Right ventricle myocardium inferior (tissue), 1 donor: ENCODE measurements around the gene ARHGEF37. TPM values are rescaled to one million over a fixed set of nuclear protein-coding genes. Genes with fewer than 3 reads are reported as not detected.
"Not testable (repeated sequence)": the region's sequence is repeated elsewhere in the genome, so short reads cannot be mapped to it uniquely, and the experiment has no call there.

Experiments used
- ATAC-seq: fragments of 200-7000 bp; cut with Tn5 transposase; one replicate; pipeline ENCODE4 v1.9.1; 2020; ENCODE audit warnings: mild to moderate bottlenecking, moderate library complexity
- DNase-seq: peaks from one replicate; pipeline ENCODE4 v3.0.0; 2021; ENCODE audit errors: missing footprints
- intact Hi-C: fragments of 100-400 bp; cut with DNase I; formaldehyde crosslinking; loops from one replicate; pipeline ENCODE4 v1.11.0; 2022
- total RNA-seq: library from RNA; stranded (reverse); fragmentation: NEBNext Ultra II Directional; extraction: Animal tissue kit (Norgen Biotek cat#: 25700); gene quantifications from one replicate; pipeline ENCODE4 v1.2.1, GENCODE V29; 2021
- donor health status: DM: no; HTN: yes; CAD: no; lungs with severe emphysema.

Gene ARHGEF37
- total RNA-seq, 1 donor from 2014 or later = 32.2 TPM

DNA sequence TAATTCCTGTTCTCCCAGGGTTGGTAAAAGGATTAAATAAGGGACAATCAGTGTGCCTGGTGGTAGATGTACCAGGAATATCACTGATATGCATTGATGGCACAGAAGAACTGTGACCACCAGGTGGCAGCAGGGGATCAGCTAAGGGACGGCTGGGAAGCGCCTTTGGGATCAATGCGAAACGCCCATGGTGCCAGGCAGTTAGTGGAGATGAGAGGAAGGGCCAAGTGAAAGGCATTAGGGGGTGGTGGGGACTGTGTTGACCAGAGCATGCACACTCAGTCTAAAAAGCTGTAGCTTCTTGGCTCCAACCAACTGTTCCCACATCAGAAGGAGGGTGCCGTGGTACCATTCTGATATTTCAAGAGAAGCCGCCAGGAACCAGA lies 55.6 kb downstream of the ARHGEF37 start:
- DNase-seq (no peak), ATAC-seq (peak; percentile 67)
- intact Hi-C loops = loop anchor here (1.0 to 2.0 kb wide), 2 partner anchors 192 to 353 kb away; no protein-coding TSS in a partner anchor

DNA sequence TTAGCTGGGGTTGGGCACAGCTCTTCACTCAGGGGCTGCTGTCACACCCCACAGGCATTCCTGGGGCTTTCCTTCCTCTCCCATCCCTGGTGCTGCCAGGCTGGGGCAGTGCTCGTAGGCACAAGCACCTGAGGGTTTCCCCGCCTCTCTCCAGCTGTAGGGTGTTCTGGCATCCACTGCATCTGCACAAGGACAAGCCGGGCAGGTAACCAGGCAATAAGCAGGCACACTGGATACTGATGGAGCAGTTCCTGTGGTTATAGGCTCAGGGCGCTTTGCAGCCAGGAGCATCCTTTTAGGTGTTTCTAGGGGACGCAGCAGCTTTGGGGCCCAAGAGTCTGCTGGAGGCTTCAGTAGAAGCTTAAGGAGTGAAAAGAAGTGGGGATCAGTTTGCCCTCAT lies 56.8 kb downstream of the ARHGEF37 start:
- intact Hi-C loops = loop anchor here (2.0 kb wide), 2 partner anchors 215 to 323 kb away; partner anchors contain the start of gene SLC26A2
- ATAC-seq (no peak), DNase-seq (no peak)

DNA sequence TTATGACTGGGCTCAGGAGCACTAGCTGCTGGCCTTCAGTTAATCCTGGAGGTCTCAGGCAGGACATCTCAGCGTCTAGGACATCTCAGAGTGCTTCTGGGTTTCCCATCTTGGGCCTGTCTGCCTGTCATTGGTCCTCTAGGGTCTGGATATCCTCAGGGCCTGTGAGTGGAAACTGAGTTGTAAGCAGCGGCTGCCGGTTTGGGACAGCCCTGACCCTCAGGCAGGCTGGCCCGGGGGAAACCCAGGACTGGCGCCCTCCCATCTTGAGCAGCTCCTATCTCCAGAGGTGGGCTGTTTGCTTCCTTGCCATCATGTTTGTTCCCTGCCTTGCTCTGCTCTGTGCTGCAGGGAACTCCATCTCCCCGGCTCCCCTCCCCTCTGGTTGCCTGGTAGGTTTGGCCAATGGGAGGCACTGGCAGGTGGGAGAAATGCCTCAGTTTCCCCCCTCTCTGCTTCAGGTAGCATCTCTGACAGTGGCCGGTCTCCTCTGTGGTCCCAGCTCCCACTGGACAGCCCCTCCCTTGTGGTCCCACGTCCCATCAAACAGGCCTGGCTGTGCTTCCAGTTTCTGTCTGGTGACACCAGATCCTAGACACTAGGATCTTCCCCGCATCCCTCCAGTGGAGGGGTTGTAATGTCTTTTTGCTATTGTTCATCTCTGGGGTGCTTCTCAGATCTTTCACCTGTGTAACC lies 57.4 kb downstream of the ARHGEF37 start:
- intact Hi-C loops = loop anchor here (2.0 kb wide), 2 partner anchors 214 to 322 kb away; partner anchors contain the start of gene SLC26A2
- DNase-seq (no peak), ATAC-seq (no peak)

DNA sequence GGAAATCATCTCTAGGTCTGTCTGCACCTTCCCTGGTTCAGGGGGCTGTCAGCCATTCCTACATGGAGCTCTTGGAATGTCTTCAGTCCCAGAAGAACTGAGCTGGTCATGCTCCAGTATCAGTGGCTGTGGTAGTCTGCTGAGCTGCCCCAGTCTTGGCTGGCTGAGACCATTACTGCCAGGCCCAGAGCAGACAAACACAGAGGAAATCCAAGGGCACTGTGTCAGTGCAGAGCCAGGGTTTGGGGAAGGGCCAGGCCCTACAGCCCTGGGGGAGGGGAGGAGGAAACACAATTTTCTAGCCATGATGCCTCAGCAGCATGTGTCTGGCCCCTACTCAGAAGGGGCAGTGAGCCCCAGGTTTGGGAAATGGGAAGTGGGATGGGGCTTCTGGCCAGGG lies 58.4 kb downstream of the ARHGEF37 start:
- DNase-seq (no peak), ATAC-seq (peak; percentile 73)
- intact Hi-C loops = loop anchor here (2.0 kb wide), 2 partner anchors 213 to 321 kb away; partner anchors contain the start of gene SLC26A2

DNA sequence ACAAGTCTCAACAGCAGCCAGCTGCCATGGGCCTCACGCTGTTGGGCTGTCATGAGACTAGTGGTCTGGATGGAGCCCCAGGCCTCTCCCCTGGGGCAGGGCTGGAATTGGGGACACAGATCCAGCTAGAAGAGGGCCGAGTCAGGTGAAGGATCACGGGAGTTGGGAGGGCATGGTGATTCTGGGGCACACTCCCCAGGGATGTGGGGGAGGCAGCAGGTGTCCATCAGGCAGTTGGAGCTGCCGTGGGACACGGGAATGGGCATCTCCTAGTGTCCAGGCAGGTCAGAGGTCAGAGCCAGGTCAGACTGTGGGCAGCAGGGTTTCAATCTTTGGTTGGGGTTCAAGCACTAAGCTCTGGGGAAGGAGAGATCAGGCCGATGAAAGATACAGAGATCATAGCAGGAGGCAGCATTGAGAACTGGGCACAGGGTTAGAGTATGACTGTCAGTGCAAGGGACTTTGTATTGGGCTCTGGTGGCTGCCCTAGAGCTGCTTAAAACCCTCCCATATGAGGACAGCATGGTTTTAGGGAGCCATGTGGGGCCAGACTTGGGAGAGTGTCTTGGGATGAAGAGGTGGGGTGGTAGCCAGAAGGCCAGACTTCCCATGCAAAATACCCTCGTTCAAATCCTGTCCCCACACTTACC lies 59.2 kb downstream of the ARHGEF37 start:
- intact Hi-C loops = no loop called here
- ATAC-seq (peak; percentile 14), DNase-seq (no peak)

DNA sequence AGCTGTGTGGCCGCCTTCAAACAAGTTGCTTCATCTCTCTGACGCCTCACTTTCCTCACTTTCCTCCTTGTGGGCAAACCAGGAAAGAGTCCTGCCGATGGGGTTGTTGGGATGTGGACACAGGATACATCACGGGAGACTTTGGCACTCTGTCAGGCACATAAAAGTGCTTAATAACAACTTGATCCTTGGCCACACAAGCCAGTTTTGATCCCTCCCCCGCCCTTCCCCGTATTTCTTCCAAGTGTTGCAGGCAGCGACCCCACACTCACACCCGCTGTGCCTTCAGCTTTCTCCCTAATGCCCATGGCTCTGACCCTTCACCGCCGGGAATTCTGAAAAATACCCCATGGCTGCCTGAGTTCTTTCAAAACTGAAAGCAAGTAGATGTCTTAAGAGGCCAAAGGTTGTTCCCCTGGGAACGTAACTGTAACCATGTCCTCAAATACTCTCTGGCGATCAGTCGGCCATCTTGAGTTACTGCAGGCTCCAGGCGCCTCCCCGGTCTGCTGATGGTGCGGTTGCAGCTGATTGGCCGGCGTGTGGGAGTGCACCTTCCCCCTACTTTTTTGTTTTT lies 59.8 kb downstream of the ARHGEF37 start:
- DNase-seq (no peak), ATAC-seq (peak; percentile 8)
- intact Hi-C loops = no loop called here

DNA sequence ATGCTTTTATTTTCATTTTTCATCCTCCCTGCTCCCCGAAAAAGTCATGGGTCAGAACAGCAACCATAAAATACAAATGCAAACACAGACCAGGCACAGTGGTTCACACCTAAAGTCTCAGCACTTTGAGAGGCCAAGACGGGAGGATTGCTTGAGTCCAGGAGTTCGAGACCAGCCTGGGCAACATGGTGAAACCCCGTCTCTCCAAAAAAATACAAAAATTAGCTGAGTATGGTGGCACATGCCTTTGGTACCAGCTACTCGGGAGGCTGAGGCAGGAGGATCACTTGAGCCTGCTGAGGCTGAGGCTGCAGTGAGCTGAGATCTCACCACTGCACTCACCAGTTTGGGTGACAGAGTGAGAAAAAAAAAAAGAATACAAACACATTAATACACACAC lies 60.3 kb downstream of the ARHGEF37 start:
- intact Hi-C loops = no loop called here
- no peak for DNase-seq
- no peak for ATAC-seq

DNA sequence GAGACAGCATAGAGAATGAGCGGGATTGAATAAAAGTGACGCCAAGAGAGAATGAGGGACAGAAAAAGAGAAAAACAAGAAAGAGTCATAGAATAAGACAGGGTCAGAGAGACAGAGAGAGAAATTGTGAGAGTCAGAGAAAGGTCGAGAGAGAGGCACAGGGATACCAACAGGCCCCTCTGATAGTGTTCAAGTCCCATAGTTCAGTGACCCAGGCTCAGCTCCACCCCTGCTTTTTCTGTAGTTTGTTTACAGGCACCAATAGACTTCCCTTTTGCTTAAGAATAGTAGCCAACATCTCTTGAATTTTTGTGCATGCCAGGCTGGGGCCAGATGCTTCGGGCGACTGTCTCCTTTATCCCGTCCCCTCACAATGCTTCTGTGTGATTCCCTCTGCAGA lies 62.5 kb downstream of the ARHGEF37 start:
- intact Hi-C loops = no loop called here
- ATAC-seq (no peak), DNase-seq (no peak)

DNA sequence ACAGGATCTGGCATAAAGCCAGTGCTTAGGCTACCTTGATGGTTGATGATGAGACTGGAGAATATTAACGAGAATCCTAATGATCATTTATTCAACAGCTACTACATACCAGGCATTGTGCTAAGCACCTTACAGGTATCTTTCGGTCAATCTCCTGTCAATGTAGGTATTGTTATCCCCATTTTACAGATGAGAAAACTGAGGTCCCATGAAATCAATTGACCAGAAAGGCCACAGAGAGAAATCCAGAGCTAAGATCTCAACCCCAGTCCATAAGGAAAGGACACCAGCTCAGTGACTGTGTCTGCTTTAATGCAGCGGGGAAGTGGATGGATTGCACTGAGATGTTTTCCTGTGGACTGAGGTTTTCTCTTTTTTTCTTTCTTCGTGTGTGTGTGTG lies 63.3 kb downstream of the ARHGEF37 start:
- DNase-seq = no peak
- ATAC-seq = no peak
- intact Hi-C loops = no loop called here

DNA sequence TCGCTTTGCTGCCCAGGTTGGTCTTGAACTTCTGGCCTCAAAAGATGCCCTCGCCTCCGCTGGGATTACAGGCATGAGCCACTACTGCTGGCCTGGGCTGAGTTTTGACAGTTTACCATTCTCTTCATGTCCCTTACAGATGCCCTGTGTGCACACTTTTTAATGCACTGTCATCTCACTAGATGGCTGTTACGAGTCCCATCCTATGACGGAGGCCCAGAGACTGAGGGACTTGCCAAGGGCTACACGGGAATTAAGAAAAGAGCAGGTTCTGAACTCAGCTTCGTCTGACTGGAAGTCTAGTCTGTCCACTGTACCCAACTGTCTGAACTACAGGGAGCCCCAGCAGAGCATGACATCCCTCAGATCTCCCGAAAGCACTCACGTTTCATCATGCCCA lies 63.9 kb downstream of the ARHGEF37 start:
- DNase-seq (no peak), ATAC-seq (no peak)
- intact Hi-C loops = no loop called here

DNA sequence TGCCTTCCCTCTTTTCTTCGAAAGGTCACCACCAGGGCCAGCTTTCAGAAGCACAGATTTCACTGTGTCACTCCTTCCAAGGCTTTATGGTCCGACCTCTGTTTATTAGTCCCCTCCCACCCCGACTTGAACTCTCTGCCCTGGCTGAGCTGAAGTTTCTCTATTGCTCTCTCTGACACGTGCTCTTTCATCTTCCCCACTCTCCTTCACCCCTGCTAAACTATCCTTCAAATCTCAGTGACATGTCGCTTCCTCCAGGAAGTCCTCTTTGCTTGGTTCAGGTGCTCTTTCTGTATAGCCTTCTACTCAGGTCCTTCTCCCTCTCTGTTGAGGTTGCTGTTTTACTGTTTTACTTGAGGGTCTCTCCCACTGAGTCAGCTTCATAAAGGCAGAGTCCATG lies 64.4 kb downstream of the ARHGEF37 start:
- ATAC-seq (no peak), DNase-seq (no peak)
- intact Hi-C loops = no loop called here

DNA sequence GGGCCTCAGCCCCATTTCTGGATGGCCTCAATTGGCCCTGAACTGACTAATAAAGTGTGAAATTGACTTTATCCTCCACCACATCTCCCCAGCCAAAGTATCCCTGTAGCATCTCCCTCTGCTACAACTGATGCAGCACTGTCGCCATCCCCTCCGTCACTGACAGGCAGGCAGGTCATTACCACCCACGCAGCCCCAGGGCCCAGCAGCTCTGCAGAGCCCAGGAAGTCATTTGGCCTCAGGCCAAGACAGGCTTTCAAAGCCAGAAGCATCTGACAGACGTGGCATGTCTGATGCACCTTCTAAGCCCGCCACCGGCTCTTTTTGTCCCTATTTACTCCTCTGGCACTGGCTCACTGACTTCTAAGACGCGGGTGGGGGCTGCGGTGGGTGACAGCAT lies 65.3 kb downstream of the ARHGEF37 start:
- ATAC-seq (no peak), DNase-seq (no peak)
- intact Hi-C loops = no loop called here

DNA sequence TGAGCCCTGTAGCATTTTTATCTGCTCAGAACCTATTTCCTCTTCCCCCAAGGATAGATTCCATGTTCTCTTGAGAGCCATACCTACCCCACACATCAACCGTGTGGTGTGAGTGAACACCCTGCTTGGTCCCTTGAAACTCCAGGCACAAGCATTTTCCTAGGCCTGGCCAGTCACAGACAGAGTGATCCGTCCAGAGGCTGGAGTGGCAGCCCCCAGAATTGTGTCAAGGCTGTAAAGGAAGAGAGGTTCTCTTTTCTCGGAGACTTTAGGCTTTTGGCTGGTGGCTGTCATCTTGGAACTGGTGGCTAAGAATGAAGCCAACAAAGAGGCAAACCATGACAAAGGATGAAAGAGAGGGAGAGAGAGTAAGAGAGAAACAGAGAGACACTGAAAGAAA lies 66.0 kb downstream of the ARHGEF37 start:
- intact Hi-C loops = no loop called here
- ATAC-seq (no peak), DNase-seq (no peak)

DNA sequence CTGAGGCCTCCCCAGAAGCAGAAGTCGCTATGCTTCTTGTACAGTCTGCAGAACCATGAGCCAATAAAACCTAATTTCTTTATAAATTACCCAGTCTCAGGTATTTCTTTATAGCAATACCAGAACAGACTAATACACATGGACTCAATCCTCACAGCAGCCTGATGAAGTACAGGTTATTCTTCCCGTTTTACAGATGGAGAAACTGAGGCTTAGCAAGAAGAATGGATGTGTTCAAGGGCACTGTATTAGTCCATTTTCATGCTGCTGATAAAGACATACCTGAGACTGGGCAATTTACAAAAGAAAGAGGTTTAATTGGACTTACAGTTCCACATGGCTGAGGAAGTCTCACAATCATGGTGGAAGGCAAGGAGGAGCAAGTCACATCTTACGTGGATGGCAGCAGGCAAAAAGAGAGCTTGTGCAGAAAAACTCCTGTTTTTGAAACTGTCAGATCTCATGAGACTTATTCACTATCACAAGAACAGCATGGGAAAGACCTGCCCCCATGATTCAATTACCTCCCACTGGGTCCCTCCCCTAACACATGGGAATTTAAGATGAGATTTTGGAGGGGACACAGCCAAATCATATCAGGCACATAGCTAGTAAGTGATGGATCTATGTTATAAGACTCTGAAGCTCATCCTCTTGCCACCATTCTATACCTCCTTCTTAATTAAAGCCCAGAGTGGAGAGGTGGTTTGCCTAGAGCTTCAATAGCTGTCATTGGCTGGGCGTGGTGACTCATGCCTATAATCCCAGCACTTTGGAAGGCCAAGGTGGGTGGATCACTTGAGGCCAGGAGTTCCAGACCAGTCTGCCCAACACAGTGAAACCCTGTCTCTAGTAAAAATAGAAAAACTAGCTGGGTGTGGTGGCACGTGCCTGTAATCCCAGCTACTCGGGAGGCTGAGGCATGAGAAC lies 67.4 kb downstream of the ARHGEF37 start:
- ATAC-seq, DNase-seq, intact Hi-C loops: not testable (repeated sequence)

DNA sequence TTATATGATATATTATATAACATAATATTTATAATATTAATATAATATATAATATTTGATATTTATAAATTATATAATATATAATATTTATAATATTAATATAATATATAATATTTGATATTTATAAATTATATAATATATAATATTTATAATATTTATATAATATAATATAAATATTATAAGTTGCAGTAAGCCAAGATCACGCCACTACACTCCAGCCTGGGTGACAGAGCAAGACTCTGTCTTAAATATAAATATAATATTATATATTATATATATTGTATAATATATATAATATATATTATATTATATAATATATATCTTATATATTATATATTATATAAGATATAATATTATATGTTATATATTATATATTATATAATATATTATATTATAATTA lies 68.4 kb downstream of the ARHGEF37 start:
- intact Hi-C loops, ATAC-seq, DNase-seq: not testable (repeated sequence)

DNA sequence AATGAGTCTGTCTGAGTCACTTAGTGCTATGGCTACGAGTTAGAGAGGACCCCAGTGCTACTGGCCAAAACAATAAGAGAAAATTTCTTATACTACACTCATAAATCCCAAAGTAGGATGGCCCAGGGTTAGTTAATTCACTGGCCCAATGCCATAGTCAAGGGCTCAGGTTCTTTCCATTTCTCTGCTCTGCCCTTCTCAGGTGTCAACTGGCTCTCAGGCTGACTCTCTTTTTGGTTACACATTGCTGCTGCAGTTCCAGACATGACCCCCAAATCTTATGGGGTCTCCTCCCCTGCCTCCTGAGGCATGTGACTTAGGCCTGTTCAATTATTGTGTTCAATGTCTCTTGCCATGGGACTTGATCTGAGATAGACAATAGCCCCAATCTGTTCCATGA lies 70.4 kb downstream of the ARHGEF37 start:
- ATAC-seq = no peak
- intact Hi-C loops = no loop called here
- no peak for DNase-seq

DNA sequence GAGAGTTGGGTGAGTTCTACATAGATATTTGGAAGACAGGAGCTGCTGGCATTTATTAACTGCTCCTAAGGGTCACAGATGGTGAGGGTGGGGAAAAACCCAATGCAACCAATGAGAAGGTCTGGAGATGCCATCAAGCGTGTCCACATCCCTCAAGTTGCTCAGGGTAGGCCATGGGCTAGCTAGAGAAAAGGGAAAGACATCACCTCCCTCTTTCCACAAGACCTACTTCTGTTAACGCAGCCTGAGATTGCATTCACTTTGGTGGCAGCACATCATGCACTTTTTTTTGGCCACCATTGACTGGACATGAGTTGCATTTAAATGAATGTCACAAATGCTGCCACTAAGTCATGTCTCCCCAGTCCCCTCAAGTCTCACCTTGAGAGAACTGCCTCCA lies 71.4 kb downstream of the ARHGEF37 start:
- ATAC-seq (no peak), DNase-seq (no peak)
- intact Hi-C loops = no loop called here

DNA sequence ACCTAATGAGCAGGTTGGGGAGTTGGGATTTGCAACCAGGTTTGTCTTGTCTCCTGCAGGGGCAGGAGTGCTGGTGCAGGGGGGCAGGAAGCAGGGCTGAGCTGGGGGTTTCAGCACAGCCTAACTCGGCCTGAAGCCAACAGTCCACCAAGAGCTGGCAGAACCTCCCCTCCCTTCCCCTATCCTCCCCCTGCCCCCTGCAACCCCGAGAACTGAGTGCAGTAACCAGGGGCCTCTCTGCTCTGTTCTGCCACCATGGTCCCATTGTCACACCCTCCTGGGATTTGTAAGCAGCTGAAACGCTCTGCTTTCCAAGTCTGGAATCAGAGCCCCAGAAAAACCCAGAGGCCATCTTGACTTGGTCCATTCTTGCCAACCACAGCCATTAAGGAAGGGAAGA lies 72.9 kb downstream of the ARHGEF37 start:
- DNase-seq = no peak
- no peak for ATAC-seq

DNA sequence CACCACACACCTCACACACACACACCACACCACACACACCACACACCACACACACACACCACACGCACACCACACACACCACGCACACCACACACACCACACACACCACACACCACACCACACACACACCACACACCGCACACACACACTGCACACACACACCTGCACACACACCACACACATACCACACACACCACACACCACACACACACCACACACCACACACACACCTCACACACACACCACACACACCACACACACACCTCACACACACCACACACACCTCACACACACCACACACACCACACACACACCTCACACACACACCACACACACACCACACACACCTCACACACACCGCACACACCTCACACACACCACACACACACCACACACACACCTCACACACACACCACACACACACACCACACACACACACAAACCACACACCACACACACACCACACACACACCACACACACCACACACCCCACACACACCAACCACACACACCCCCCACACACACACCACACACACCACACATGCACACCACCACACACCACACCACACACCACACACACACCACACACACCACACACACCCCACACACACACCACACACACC lies 73.7 kb downstream of the ARHGEF37 start:
- DNase-seq (no peak), ATAC-seq (no peak)
- intact Hi-C loops = no loop called here

More for the DNA sequence above, 72.9 kb downstream of the ARHGEF37 start:
- intact Hi-C loops = no loop called here
